HCT116 (cell line): ENCODE data around the gene CYP3A5. TPM values are rescaled to one million over a fixed set of nuclear protein-coding genes. Genes with fewer than 3 reads are reported as not detected.

Experiments
- ATAC-seq: fragments of 200-7000 bp; cut with Tn5 transposase; 2 replicates; pipeline ENCODE4 v1.9.1; 2020; ENCODE audit warnings: mild to moderate bottlenecking, moderate library complexity
- BruUV-seq: library from RNA; stranded (reverse); fragments of 400-500 nt; replicated peaks from 2 replicates; lab custom pipeline; 2021; lab: Mats Ljungman, UMichigan
- CTCF ChIA-PET: fragments of 300-600 bp; sonication (Branson Sonifier 250); formaldehyde crosslinking; loops from one replicate; lab custom pipeline; 2021; ENCODE audit warnings: antibody characterized with exemption; lab: Charles Lee
- POLR2A ChIA-PET: fragments of 300-600, 350-600 bp; sonication (Branson Sonifier 250); formaldehyde crosslinking; loops from one replicate; lab custom pipeline; 2021; ENCODE audit warnings: antibody characterized with exemption; lab: Charles Lee
- RAD21 ChIA-PET, 2 experiments: fragments of 300-600 bp; sonication (Branson Sonifier 250); formaldehyde crosslinking; loops; one replicate each; lab custom pipeline; 2023; ENCODE audit warnings: low total read pairs in 2 of 2; ENCODE audit not compliant: uncharacterized antibody in 2 of 2, unreplicated experiment in 2 of 2, low non-redundant PET in 1 of 2; lab: Charles Lee
- DNase-seq: peaks from one replicate; pipeline ENCODE4 v3.0.0-alpha.2; 2010; ENCODE audit warnings: low read depth, low spot score
- H2AFZ ChIP-seq: fragments of 200-600 bp; shearing (Covaris generic), sonication (generic); 2 replicates; pipeline ENCODE4 v1.6.1; 2017; ENCODE audit warnings: low read depth, mixed run types, mixed read lengths, antibody characterized with exemption, low read length; ENCODE audit not compliant: poor library complexity, severe bottlenecking
- H3K27ac ChIP-seq: 2 replicates; pipeline ENCODE4 v1.5.1; 2012; ENCODE audit warnings: low read depth, low read length
- H3K27me3 ChIP-seq: fragments of 200-600 bp; sonication (generic); 2 replicates; pipeline ENCODE4 v1.6.1; 2016; ENCODE audit warnings: mixed run types, low read length, mixed read lengths; ENCODE audit not compliant: insufficient read depth
- H3K36me3 ChIP-seq, 2 experiments: fragments of 200-500 bp in 1 of 2; fragments of 200-600 bp in 1 of 2; sonication (Bioruptor generic) in 1 of 2; sonication (generic) in 1 of 2; 2 replicates each; pipeline versions ENCODE4 v1.5.1 to v1.6.1; 2014 to 2016; ENCODE audit warnings: low read length in 2 of 2, inconsistent platforms in 1 of 2, mixed read lengths in 1 of 2, mixed run types in 1 of 2; ENCODE audit not compliant: insufficient read depth in 2 of 2, control insufficient read depth in 1 of 2
- H3K4me1 ChIP-seq, 2 experiments: fragments of 200-600 bp in 1 of 2; sonication (generic) in 1 of 2; 2 replicates each; pipeline versions ENCODE4 v1.5.1 to v1.6.1; 2012 to 2017; ENCODE audit warnings: low read length in 2 of 2, inconsistent platforms in 1 of 2, mild to moderate bottlenecking in 1 of 2, mixed read lengths in 1 of 2, mixed run types in 1 of 2, moderate library complexity in 1 of 2; ENCODE audit not compliant: insufficient read depth in 2 of 2, control insufficient read depth in 1 of 2
- H3K4me2 ChIP-seq: fragments of 200-600 bp; sonication (generic); 2 replicates; pipeline ENCODE4 v1.6.1; 2017; ENCODE audit warnings: mixed run types, low read length, mixed read lengths
- H3K4me3 ChIP-seq, 2 experiments: fragments of 200-600 bp in 1 of 2; sonication (generic) in 1 of 2; replicated peaks in 1 of 2; 2 replicates each; pipeline ENCODE4 v1.5.1; 2011 to 2016; ENCODE audit warnings: low read length in 2 of 2, control low read depth in 1 of 2, low read depth in 1 of 2, mild to moderate bottlenecking in 1 of 2, mixed read lengths in 1 of 2, mixed run types in 1 of 2
- H3K79me2 ChIP-seq: fragments of 200-600 bp; sonication (generic); 2 replicates; pipeline ENCODE4 v1.6.1; 2017; ENCODE audit warnings: mild to moderate bottlenecking, mixed run types, low read length, moderate library complexity, mixed read lengths; ENCODE audit not compliant: insufficient read depth
- H3K9ac ChIP-seq: fragments of 200-600 bp; sonication (generic); 2 replicates; pipeline ENCODE4 v1.6.1; 2016; ENCODE audit warnings: low read length, mixed read lengths
- H3K9me2 ChIP-seq: fragments of 200-600 bp; sonication (generic), shearing (Covaris generic); 2 replicates; pipeline ENCODE4 v1.6.1; 2017; ENCODE audit warnings: mixed run types, mild to moderate bottlenecking, moderate library complexity; ENCODE audit not compliant: insufficient read depth
- H3K9me3 ChIP-seq, 2 experiments: fragments of 200-500 bp in 1 of 2; fragments of 200-600 bp in 1 of 2; sonication (Bioruptor generic) in 1 of 2; sonication (generic) in 1 of 2; 2 replicates each; pipeline ENCODE4 v1.6.1; 2014 to 2017; ENCODE audit warnings: low read length in 2 of 2, mixed read lengths in 2 of 2, inconsistent platforms in 1 of 2, low read depth in 1 of 2, mild to moderate bottlenecking in 1 of 2, mixed run types in 1 of 2, moderate library complexity in 1 of 2; ENCODE audit not compliant: control insufficient read depth in 1 of 2, insufficient read depth in 1 of 2
- H4K20me1 ChIP-seq: fragments of 200-600 bp; sonication (generic), shearing (Covaris generic); 2 replicates; pipeline ENCODE4 v1.6.1; 2017; ENCODE audit warnings: mixed run types, mild to moderate bottlenecking, moderate library complexity; ENCODE audit not compliant: insufficient read depth
- ATF3 ChIP-seq: IDR thresholded peaks from 2 replicates; pipeline ENCODE4 v1.6.1; 2012
- CBX3 ChIP-seq: IDR thresholded peaks from 2 replicates; pipeline ENCODE4 v1.6.1; 2012; ENCODE audit warnings: low read depth
- CEBPB ChIP-seq: IDR thresholded peaks from 2 replicates; pipeline ENCODE4 v1.6.1; 2012; ENCODE audit warnings: low read depth
- ELF1 ChIP-seq: IDR thresholded peaks from 2 replicates; pipeline ENCODE4 v1.6.1; 2012; ENCODE audit warnings: low read depth, borderline replicate concordance
- FOSL1 ChIP-seq: IDR thresholded peaks from 2 replicates; pipeline ENCODE4 v1.6.1; 2012; ENCODE audit warnings: low read depth
- JUND ChIP-seq: IDR thresholded peaks from 2 replicates; pipeline ENCODE4 v1.6.1; 2012
- MAX ChIP-seq: IDR thresholded peaks from 2 replicates; pipeline ENCODE4 v1.6.1; 2012
- POLR2A ChIP-seq: IDR thresholded peaks from 2 replicates; pipeline ENCODE4 v1.7.0; 2011; ENCODE audit warnings: borderline replicate concordance; ENCODE audit not compliant: insufficient read depth, insufficient read length; ENCODE audit errors: extremely low read depth
- RAD21 ChIP-seq: IDR thresholded peaks from 2 replicates; pipeline ENCODE4 v1.6.1; 2012; ENCODE audit warnings: low read depth, mild to moderate bottlenecking
- SIN3A ChIP-seq: IDR thresholded peaks from 2 replicates; pipeline ENCODE4 v1.6.1; 2012; ENCODE audit warnings: low read depth
- SRF ChIP-seq: IDR thresholded peaks from 2 replicates; pipeline ENCODE4 v1.6.1; 2012; ENCODE audit warnings: low read depth
- TCF7L2 ChIP-seq: IDR thresholded peaks from 2 replicates; pipeline ENCODE4 v1.7.0; 2011; ENCODE audit warnings: borderline replicate concordance, inconsistent platforms; ENCODE audit not compliant: insufficient read depth, insufficient read length; ENCODE audit errors: extremely low read depth
- YY1 ChIP-seq: IDR thresholded peaks from 2 replicates; pipeline ENCODE4 v1.6.1; 2011; ENCODE audit warnings: low read length, low read depth, moderate library complexity, mild to moderate bottlenecking; ENCODE audit not compliant: insufficient replicate concordance; ENCODE audit errors: extremely low read depth
- ZBTB33 ChIP-seq: IDR thresholded peaks from 2 replicates; pipeline ENCODE4 v1.6.1; 2011; ENCODE audit warnings: mild to moderate bottlenecking, low read length, moderate library complexity; ENCODE audit not compliant: insufficient replicate concordance; ENCODE audit errors: extremely low read depth
- ZFX ChIP-seq: fragments of 450-650 bp; IDR thresholded peaks from 2 replicates; pipeline ENCODE4 v1.6.1; 2017
- ZNF274 ChIP-seq: fragments of 200-500 bp; sonication (Bioruptor generic); IDR thresholded peaks from 2 replicates; pipeline ENCODE4 v1.6.1; 2014; ENCODE audit warnings: mild to moderate bottlenecking, low read depth, low read length, inconsistent platforms
- intact Hi-C: fragments of 100-400 bp; cut with micrococcal nuclease; formaldehyde crosslinking; loops from 2 replicates; pipeline ENCODE4 v1.10.0; 2022
- total RNA-seq: library from RNA; stranded (reverse); gene quantifications from one replicate; pipeline ENCODE4 v1.2.1, GENCODE V29; 2021; ENCODE audit not compliant: unreplicated experiment

Gene CYP3A5
- total RNA-seq, 1 experiment from 2014 or later, result 1.5 TPM

- no peak overlapping the region for H3K4me3 ChIP-seq
- H3K27me3 ChIP-seq, result no peaks in the 10 kb centered on the region
- no peaks in the 10 kb centered on the region for H3K4me1 ChIP-seq
- H4K20me1 ChIP-seq, result no peaks in the 10 kb centered on the region
- ChIA-PET POLR2A (no interaction called here), CTCF (no interaction called here), RAD21 (no interaction called here)
- no peak overlapping the region for H3K27ac ChIP-seq
- no peak overlapping the region for H3K4me2 ChIP-seq
- no TSS peak for BruUV-seq
- intact Hi-C loops, result no loop called here
- no peaks in the 10 kb centered on the region for H3K9me2 ChIP-seq
- H3K9ac ChIP-seq, result no peak overlapping the region
- H2AFZ ChIP-seq, result no peak overlapping the region
- no peaks in the 10 kb centered on the region for H3K9me3 ChIP-seq
- DNase-seq (no peak), ATAC-seq (no peak)
- no peaks in the 10 kb centered on the region for H3K79me2 ChIP-seq
- H3K36me3 ChIP-seq, result no peaks in the 10 kb centered on the region
- TF ChIP-seq CEBPB, result no peak
- TF ChIP-seq SIN3A, result no peak
- no peak for TF ChIP-seq ZFX
- no peak for TF ChIP-seq RAD21
- no peak for TF ChIP-seq FOSL1
- TF ChIP-seq TCF7L2, result no peak
- TF ChIP-seq MAX, result no peak
- no peak for TF ChIP-seq JUND
These were observed 34.2 kb downstream of the CYP3A5 start for GRCh38 chr7:99645590-99645989.

GRCh38 chr7:99644431-99644830, 35.4 kb downstream of the CYP3A5 start:
- CTCF ChIA-PET, result no interaction called here
- Histone ChIP-seq H3K4me3 (no peak overlapping the region), H2AFZ (no peak overlapping the region), H3K4me1 (no peaks in the 10 kb centered on the region), H3K36me3 (no peaks in the 10 kb centered on the region), H3K27me3 (no peaks in the 10 kb centered on the region), H3K9ac (no peak overlapping the region), H3K9me2 (no peaks in the 10 kb centered on the region), H3K4me2 (no peak overlapping the region), H4K20me1 (no peaks in the 10 kb centered on the region), H3K9me3 (no peaks in the 10 kb centered on the region), H3K79me2 (no peaks in the 10 kb centered on the region), H3K27ac (no peak overlapping the region)
- intact Hi-C loops, result no loop called here
- BruUV-seq, result no TSS peak
- no peak for ATAC-seq
- POLR2A ChIA-PET, result interaction anchor here (0.6 kb wide), 1 partner anchor 99 kb away, joined by 3 read pairs; no protein-coding TSS in a partner anchor
- no peak for DNase-seq
- RAD21 ChIA-PET, result no interaction called here
- TF ChIP-seq YY1 (no peak), CBX3 (no peak), ZBTB33 (no peak), SRF (no peak), ZFX (no peak), TCF7L2 (no peak), JUND (no peak), POLR2A (no peak), RAD21 (no peak), SIN3A (no peak), ELF1 (no peak), ATF3 (no peak), FOSL1 (no peak), ZNF274 (no peak)
